Stomach (tissue), 4 donors: ENCODE measurements around the gene RABIF.

Experiments
- POLR2A ChIP-seq, 4 donors: fragments of 450-650 bp; IDR thresholded peaks; one replicate each; pipeline ENCODE4 v1.6.1; 2016; ENCODE audit warnings: antibody characterized with exemption in 4 of 4, control low read depth in 2 of 4, mild to moderate bottlenecking in 1 of 4, moderate library complexity in 1 of 4
- TF ChIP-seq, protein P1 (sequence below), 7 experiments: fragments of 450-650 bp in 4 of 7; fragments of 200-600 bp in 3 of 7; sonication (generic) in 3 of 7; IDR thresholded peaks; one replicate each; pipeline ENCODE4 v1.5.1; 2016 to 2019; ENCODE audit warnings: antibody characterized with exemption in 7 of 7, control low read depth in 2 of 7, mild to moderate bottlenecking in 1 of 7

DNA sequence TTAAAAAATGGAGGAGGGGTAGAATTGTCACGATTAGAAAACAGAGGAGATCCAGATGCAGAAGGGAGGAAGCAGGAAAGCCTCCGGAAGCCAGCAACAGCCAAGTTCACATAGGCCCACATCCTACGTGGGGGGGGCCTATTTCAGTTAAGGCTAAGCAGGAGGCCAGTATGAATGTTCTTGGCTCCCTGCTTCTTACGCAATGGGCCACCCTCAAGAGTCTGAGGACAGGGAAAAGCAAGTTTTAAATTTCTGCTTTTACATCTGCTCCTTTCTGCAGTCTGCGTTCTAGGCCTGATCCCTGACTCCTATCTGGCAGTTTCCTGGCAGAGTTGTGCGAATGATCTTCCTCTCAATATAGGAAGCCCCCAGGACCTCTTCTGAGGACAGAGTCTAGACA lies 30.6 kb downstream of the RABIF start:
- no peak for TF ChIP-seq POLR2A (IDR thresholded peaks at IDR 0.05)
- TF ChIP-seq, protein P1, sequence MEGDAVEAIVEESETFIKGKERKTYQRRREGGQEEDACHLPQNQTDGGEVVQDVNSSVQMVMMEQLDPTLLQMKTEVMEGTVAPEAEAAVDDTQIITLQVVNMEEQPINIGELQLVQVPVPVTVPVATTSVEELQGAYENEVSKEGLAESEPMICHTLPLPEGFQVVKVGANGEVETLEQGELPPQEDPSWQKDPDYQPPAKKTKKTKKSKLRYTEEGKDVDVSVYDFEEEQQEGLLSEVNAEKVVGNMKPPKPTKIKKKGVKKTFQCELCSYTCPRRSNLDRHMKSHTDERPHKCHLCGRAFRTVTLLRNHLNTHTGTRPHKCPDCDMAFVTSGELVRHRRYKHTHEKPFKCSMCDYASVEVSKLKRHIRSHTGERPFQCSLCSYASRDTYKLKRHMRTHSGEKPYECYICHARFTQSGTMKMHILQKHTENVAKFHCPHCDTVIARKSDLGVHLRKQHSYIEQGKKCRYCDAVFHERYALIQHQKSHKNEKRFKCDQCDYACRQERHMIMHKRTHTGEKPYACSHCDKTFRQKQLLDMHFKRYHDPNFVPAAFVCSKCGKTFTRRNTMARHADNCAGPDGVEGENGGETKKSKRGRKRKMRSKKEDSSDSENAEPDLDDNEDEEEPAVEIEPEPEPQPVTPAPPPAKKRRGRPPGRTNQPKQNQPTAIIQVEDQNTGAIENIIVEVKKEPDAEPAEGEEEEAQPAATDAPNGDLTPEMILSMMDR (IDR thresholded peaks at IDR 0.05), result no peak
